Transverse colon (tissue), 4 donors: ENCODE data around the gene MMP14. TPM values are rescaled to one million over a fixed set of nuclear protein-coding genes. Genes with fewer than 3 reads are reported as not detected.
"Not testable (repeated sequence)": the region's sequence is repeated elsewhere in the genome, so short reads cannot be mapped to it uniquely, and the experiment has no call there.

ENCODE experiments used
- DNase-seq: peaks from one replicate; pipeline ENCODE4 v3.0.0-alpha.2; 2019
- H3K27ac ChIP-seq, 4 donors: fragments of 200-600 bp; sonication (generic); 2 replicates each; pipeline ENCODE4 v1.5.1; 2016 to 2018; ENCODE audit warnings: inconsistent platforms in 4 of 4
- H3K27me3 ChIP-seq: fragments of 200-600 bp; sonication (generic); 2 replicates; pipeline ENCODE4 v1.5.1; 2017; ENCODE audit warnings: inconsistent platforms
- H3K36me3 ChIP-seq, 4 donors: fragments of 200-600 bp; sonication (generic); 2 replicates each; pipeline ENCODE4 v1.5.1; 2017 to 2019; ENCODE audit warnings: inconsistent platforms in 4 of 4
- H3K4me1 ChIP-seq, 4 donors: fragments of 200-600 bp; sonication (generic); 2 replicates each; pipeline ENCODE4 v1.5.1; 2017 to 2020; ENCODE audit warnings: inconsistent platforms in 4 of 4
- H3K4me3 ChIP-seq, 4 donors: fragments of 200-600 bp; sonication (generic); 1 replicate in 1 of 4; 2 replicates in 3 of 4; pipeline versions ENCODE4 v1.5.1 to v1.6.1; 2017 to 2019; ENCODE audit warnings: inconsistent platforms in 4 of 4
- H3K9me3 ChIP-seq, 2 donors: fragments of 200-600 bp; sonication (generic); 2 replicates each; pipeline ENCODE4 v1.5.1; 2017 to 2019; ENCODE audit warnings: inconsistent platforms in 2 of 2
- EP300 ChIP-seq: sonication (generic); formaldehyde crosslinking; IDR thresholded peaks from one replicate; pipeline ENCODE4 v1.6.1; 2017; ENCODE audit warnings: antibody characterized with exemption, low read depth
- POLR2A ChIP-seq: fragments of 450-650 bp; IDR thresholded peaks from one replicate; pipeline ENCODE4 v1.6.1; 2016; ENCODE audit warnings: antibody characterized with exemption, mild to moderate bottlenecking, moderate library complexity
- POLR2AphosphoS5 ChIP-seq, 3 donors: sonication (generic); formaldehyde crosslinking; IDR thresholded peaks; one replicate each; pipeline ENCODE4 v1.6.1; 2016; ENCODE audit warnings: antibody characterized with exemption in 3 of 3
- WGBS, 2 donors: methylation state at CpG; one replicate each; pipeline ENCODE4 v1.1.5; 2018; ENCODE audit warnings: low coverage in 1 of 2; 5-methylcytosine and 5-hydroxymethylcytosine counted together
- in situ Hi-C, 4 donors: fragments of 200-750 bp; cut with MboI; loops; one replicate each; pipeline versions ENCODE4 v1.15.0 to v1.15.1; 2017; ENCODE audit warnings: low sequenced_read_pairs in 3 of 4, low pct_ligation_motif_present in 1 of 4, low pct_unique_long_range_greater_than_20kb in 1 of 4
- intact Hi-C: fragments of 100-400 bp; cut with DNase I; formaldehyde crosslinking; loops from one replicate; pipeline ENCODE4 v1.15.1; 2023; ENCODE audit warnings: low total_unique reads
- total RNA-seq, 4 donors: library from RNA; depleted of rRNA; stranded (reverse); fragments of >200 nt; gene quantifications; one replicate each; pipeline ENCODE4 v1.1.0, GENCODE V29; 2016
- TF ChIP-seq, protein P1 (sequence below), 5 experiments: fragments of 200-600 bp in 3 of 5; fragments of 450-650 bp in 2 of 5; sonication (generic) in 3 of 5; IDR thresholded peaks; 1 replicate in 2 of 5; 2 replicates in 3 of 5; pipeline ENCODE4 v1.5.1; 2016 to 2017; ENCODE audit warnings: antibody characterized with exemption in 5 of 5, inconsistent platforms in 3 of 5, mild to moderate bottlenecking in 2 of 5, moderate library complexity in 1 of 5

Gene MMP14
- total RNA-seq, 4 donors from 2014 or later: 59.5 to 91.6 (median 73.1) TPM

DNA sequence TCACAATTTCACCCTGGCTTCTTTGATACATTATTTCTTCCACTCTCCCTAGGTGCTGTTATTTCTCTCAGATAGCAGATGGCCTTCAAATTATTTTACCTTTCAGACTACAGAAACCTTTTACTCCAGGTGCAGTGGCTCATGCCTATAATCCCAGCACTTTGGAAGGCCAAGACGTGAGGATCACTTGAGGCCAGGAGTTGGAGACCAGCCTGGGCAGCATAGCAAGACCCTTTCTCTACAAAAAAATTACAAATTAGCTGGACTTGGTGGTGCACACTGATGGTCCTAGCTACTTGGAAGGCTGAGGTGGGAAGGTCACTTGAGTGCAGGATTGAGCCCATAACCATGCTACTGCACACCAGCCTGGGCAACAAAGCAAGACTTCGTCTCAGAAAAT is 44.2 kb upstream of the MMP14 start:
- WGBS, 2 donors: 67 to 95% methylated on average over 1 to 2 of the region's 2 CpGs
- no peaks in the 10 kb centered on the region for H3K36me3 ChIP-seq
- no peaks in the 10 kb centered on the region for H3K9me3 ChIP-seq
- no peaks in the 10 kb centered on the region for H3K27me3 ChIP-seq
- H3K4me3 ChIP-seq: no peak overlapping the region
- H3K27ac ChIP-seq: no peak overlapping the region
- intact Hi-C loops: no loop called here
- DNase-seq: no peak
- in situ Hi-C loops: no loop called here
- no peaks in the 10 kb centered on the region for H3K4me1 ChIP-seq
- TF ChIP-seq POLR2AphosphoS5 (IDR thresholded peaks at IDR 0.05): no peak
- TF ChIP-seq, protein P1, sequence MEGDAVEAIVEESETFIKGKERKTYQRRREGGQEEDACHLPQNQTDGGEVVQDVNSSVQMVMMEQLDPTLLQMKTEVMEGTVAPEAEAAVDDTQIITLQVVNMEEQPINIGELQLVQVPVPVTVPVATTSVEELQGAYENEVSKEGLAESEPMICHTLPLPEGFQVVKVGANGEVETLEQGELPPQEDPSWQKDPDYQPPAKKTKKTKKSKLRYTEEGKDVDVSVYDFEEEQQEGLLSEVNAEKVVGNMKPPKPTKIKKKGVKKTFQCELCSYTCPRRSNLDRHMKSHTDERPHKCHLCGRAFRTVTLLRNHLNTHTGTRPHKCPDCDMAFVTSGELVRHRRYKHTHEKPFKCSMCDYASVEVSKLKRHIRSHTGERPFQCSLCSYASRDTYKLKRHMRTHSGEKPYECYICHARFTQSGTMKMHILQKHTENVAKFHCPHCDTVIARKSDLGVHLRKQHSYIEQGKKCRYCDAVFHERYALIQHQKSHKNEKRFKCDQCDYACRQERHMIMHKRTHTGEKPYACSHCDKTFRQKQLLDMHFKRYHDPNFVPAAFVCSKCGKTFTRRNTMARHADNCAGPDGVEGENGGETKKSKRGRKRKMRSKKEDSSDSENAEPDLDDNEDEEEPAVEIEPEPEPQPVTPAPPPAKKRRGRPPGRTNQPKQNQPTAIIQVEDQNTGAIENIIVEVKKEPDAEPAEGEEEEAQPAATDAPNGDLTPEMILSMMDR (IDR thresholded peaks at IDR 0.05): no peak
- TF ChIP-seq EP300: no peak
- no peak for TF ChIP-seq POLR2A

DNA sequence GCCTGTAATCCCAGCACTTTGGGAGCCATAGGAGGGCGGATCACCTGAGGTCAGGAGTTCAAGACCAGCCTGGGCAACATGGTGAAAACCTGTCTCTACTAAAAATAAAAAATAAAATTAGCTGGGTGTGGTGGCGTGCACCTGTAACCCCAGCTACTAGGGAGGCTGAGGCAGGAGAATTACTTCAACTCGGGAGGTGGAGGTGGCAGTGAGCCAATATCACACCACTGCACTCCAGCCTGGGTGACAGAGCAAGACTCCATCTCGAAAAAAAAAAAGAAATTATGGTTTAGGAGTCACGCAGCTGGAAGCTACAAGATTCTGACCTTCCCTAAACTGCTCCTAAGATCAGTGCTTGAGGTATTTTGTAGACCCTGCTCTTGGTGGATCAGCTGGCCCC is 42.8 kb upstream of the MMP14 start:
- H3K36me3 ChIP-seq, H3K27ac ChIP-seq, H3K4me1 ChIP-seq, H3K27me3 ChIP-seq, H3K4me3 ChIP-seq, DNase-seq, H3K9me3 ChIP-seq, intact Hi-C loops, in situ Hi-C loops: not testable (repeated sequence)
- 61 to 72% methylated on average over 4 to 5 of the region's 5 CpGs for WGBS, 2 donors

DNA sequence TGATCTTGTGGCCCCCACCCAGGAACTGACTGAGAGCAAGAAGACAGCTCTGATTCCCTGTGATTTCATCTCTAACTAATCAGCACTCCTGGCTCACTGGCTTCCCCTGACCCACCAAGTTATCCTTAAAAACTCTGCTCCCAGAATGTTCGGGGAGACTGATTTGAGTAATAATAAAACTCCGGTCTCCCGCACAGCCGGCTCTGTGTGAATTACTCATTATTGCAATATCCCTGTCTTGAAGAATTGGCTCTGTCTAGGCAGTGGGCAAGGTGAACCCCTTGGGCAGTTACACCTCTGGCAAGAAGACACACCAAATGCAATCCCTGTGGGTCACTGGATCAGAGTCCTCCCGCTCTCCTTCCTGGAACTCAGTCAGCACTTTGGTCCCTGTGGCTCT is 42.4 kb upstream of the MMP14 start:
- TF ChIP-seq POLR2AphosphoS5 (IDR thresholded peaks at IDR 0.05): no peak
- no peak for TF ChIP-seq EP300
- TF ChIP-seq POLR2A: no peak
- TF ChIP-seq, protein P1 (IDR thresholded peaks at IDR 0.05): no peak
- Histone ChIP-seq H3K36me3 (no peaks in the 10 kb centered on the region), H3K4me3 (no peak overlapping the region), H3K27me3 (no peaks in the 10 kb centered on the region), H3K9me3 (no peaks in the 10 kb centered on the region), H3K27ac (no peak overlapping the region), H3K4me1 (no peaks in the 10 kb centered on the region)
- no peak for DNase-seq
- 72% methylated on average over 4 of the region's 5 CpGs; no CpG with 5 or more reads in 1 of the 2 donors for WGBS, 2 donors
- intact Hi-C loops: no loop called here
- in situ Hi-C loops: no loop called here

DNA sequence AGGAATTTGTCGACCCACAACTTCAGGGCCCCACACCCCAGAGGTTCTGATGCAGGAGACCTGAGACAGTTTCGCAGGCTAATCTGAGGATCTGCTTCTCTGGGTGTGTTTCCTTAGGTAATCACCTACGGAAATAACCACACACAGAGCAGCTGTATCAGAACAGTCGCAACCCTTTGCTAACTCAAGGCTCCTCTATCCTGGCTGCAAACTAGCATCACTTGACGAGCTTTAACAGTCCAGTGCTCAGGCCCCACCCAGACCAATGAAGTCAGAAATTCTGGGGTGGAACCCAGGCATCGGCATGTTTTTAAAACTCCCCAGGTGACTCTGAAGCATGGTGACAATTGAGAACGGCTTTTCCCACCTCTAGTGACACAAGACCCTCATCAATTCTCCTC is 41.8 kb upstream of the MMP14 start:
- no peak overlapping the region for H3K27ac ChIP-seq
- TF ChIP-seq POLR2AphosphoS5 (IDR thresholded peaks at IDR 0.05): no peak
- TF ChIP-seq EP300: no peak
- no peak for TF ChIP-seq POLR2A
- TF ChIP-seq, protein P1 (IDR thresholded peaks at IDR 0.05): no peak
- in situ Hi-C loops: no loop called here
- H3K4me3 ChIP-seq: no peak overlapping the region
- H3K36me3 ChIP-seq: no peaks in the 10 kb centered on the region
- no peaks in the 10 kb centered on the region for H3K4me1 ChIP-seq
- WGBS, 2 donors: 69 to 75% methylated on average over 2 to 7 of the region's 7 CpGs
- intact Hi-C loops: no loop called here
- peak; percentile 30 for DNase-seq
- no peaks in the 10 kb centered on the region for H3K9me3 ChIP-seq
- H3K27me3 ChIP-seq: no peaks in the 10 kb centered on the region

DNA sequence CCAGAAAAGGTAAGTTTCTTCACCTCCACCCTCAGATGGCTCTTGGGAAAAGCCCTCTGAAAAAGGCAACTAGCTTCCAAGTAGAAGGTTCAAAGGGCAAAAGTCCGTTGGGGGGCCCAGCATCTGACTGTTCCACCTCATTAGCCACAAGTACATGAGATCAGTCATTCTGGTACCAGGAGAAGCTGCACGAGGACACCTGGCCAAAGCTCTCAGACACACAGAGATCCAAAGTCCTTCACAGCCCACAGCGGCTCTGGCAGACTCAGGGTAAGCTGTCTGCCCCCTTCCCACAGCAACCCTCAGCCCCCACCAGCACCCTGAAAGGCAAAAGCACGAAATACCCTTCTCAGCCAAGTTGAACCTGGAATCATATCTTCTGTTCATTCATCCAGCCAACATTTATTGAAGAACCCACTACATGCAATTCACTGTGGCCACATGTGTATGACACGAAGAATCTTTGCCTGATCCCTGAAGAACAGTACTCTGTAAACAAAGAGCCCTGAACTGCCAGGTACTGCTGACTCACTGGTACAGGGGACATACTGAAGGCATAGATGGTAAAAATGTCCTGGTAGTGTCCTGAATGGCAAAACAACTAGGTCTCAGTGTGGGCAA is 40.2 kb upstream of the MMP14 start:
- no peaks in the 10 kb centered on the region for H3K9me3 ChIP-seq
- no peaks in the 10 kb centered on the region for H3K4me1 ChIP-seq
- no peaks in the 10 kb centered on the region for H3K36me3 ChIP-seq
- no peak for DNase-seq
- H3K27me3 ChIP-seq: no peaks in the 10 kb centered on the region
- peak overlapping the region in 1 of 4 donors; percentile 25 for H3K27ac ChIP-seq
- H3K4me3 ChIP-seq: no peak overlapping the region
- intact Hi-C loops: no loop called here
- in situ Hi-C loops: no loop called here
- TF ChIP-seq EP300: no peak
- TF ChIP-seq POLR2AphosphoS5 (IDR thresholded peaks at IDR 0.05): no peak
- TF ChIP-seq, protein P1 (IDR thresholded peaks at IDR 0.05): no peak
- no peak for TF ChIP-seq POLR2A
- WGBS, 2 donors: 41% methylated on average over 5 of the region's 5 CpGs; no CpG with 5 or more reads in 1 of the 2 donors
